Peyer's patch (tissue), 4 donors: ENCODE measurements around the gene CDK8.

Experiments
- POLR2A ChIP-seq, 2 donors: fragments of 450-650 bp; IDR thresholded peaks; one replicate each; pipeline ENCODE4 v1.5.1; 2017; ENCODE audit warnings: antibody characterized with exemption in 2 of 2, mild to moderate bottlenecking in 2 of 2, moderate library complexity in 2 of 2
- TF ChIP-seq, protein P1 (sequence below), 6 experiments: fragments of 450-650 bp in 4 of 6; fragments of 200-600 bp in 2 of 6; sonication (generic) in 1 of 6; IDR thresholded peaks; one replicate each; pipeline ENCODE4 v1.5.1; 2017 to 2019; ENCODE audit warnings: antibody characterized with exemption in 6 of 6, mild to moderate bottlenecking in 3 of 6, moderate library complexity in 1 of 6

DNA sequence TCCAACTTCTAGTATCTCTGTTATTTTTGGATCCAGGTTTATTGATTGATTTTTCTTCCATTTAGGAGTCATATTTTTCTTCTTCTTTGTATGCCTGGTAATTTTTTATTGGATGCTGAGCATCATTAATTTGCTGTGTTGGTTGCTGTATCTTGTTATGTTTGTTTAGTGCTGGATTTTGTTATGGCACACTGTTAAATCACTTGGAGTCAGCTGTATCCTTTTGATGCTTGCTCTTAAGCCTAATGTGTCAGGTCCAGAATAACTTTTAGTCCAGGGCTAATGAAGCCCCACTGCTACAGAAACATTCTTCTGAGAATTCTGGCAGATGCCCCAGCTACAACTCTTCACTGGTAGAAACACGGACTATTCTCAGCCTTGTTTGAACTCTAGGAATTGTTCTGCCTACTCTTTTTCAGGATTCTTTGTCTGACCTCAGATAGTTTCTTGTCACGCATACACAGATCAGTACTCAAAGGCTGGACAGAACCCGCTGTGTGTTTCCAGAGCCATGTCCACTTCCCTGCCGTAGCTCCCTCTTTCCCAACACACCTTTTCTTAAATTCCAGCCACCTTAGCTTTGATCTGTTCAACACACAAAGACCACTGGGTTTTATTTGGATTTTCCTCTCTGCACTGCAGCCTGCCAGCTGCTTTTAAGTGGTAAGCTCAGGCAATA lies 166.5 kb downstream of the CDK8 start:
- TF ChIP-seq, protein P1, sequence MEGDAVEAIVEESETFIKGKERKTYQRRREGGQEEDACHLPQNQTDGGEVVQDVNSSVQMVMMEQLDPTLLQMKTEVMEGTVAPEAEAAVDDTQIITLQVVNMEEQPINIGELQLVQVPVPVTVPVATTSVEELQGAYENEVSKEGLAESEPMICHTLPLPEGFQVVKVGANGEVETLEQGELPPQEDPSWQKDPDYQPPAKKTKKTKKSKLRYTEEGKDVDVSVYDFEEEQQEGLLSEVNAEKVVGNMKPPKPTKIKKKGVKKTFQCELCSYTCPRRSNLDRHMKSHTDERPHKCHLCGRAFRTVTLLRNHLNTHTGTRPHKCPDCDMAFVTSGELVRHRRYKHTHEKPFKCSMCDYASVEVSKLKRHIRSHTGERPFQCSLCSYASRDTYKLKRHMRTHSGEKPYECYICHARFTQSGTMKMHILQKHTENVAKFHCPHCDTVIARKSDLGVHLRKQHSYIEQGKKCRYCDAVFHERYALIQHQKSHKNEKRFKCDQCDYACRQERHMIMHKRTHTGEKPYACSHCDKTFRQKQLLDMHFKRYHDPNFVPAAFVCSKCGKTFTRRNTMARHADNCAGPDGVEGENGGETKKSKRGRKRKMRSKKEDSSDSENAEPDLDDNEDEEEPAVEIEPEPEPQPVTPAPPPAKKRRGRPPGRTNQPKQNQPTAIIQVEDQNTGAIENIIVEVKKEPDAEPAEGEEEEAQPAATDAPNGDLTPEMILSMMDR (IDR thresholded peaks at IDR 0.05): no peak
- TF ChIP-seq POLR2A (IDR thresholded peaks at IDR 0.05): no peak
